NCI-H69 (cell line): Measurements from ENCODE around the gene BAIAP2.

Source experiments
- DNase-seq: peaks from one replicate; lab custom pipeline; 2025; lab: John Stamatoyannopoulos, UW

Gene BAIAP2

DNA sequence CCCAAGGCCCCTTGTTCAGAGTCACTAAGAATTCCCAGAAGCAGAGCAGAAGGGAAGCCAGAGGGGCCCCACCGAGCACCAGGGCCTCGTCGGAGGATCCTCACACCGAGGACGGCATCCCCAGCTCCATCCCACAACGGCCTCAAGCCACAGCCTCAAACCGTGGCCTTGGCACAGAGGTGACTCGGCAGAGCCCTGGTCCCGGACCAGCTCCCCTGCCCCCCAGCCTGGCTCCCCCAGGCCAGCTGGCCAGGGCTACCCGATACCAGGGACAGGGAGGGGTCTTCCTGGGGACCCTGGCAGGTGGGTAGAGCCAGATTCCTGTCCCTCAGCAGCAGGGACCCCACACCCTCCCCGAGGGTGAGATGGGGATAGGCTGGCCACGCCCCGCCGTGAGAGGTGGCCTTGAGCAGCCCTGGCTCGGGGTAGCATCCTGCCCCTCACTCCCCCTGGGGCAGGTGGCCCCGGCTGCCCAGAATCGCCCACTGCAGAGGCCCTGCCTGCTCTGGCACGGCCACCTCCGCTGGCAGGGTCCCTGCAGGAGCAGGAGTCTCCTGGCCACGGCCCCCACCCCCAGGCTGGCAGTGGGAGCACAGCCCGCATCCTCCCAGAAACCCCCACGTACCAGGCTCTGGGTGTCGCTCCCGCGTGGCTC lies 124.8 kb downstream of the BAIAP2 start:
- no peak for DNase-seq

DNA sequence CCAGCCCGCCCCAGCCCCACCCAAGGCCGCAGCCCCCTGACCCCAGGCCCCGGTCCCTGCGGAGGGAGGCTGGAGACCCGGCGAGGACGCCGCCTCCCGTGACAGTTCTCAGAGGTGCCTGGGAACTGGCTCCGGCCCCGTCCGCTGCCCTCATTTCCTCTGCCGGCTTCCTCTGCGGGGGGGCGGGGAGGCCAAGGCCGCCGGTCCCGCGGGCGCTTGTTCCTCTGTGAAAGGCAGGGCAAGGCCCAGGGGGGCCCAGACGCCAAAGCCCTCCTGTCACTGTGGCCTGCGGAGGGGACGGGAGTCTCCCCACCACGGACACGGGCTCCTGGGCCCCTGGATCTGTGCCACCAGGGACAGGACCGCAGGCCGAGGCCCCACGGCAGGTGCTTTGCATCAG lies 125.4 kb downstream of the BAIAP2 start:
- DNase-seq, result no peak

DNA sequence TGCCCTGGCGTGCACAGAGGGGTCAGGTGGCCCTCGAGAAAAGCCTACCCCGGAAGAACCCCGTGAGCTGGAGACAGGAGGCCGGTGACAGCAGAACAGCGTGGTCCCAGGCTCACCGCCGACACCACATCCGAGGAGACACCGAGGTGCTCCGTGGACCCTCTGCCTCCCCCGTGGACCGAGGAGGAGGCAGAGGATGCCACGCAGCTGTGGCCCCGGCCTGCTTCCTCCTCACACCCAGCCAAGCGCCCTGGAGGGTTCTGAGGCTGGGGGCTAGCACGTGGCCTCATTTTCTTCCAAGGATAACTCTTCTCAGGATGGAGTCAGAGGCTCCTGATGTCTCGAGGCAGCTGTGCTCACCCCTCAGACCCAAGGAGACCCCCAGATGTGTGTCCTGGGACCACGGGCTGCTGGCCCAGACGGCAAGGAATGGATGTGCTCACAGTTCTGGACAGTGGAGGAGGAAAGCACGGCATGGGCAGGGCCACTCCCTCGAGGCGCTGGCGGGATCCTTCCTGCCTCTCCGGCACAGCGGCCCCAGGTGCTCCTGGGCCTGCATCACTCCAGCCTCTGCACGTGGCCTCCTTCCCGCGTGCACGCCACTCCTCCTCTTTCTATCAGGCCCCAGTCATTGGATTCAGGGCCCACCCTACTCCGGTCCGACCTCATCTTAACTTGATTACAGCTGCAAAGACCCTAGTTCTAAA lies 125.9 kb downstream of the BAIAP2 start:
- DNase-seq, result no peak

DNA sequence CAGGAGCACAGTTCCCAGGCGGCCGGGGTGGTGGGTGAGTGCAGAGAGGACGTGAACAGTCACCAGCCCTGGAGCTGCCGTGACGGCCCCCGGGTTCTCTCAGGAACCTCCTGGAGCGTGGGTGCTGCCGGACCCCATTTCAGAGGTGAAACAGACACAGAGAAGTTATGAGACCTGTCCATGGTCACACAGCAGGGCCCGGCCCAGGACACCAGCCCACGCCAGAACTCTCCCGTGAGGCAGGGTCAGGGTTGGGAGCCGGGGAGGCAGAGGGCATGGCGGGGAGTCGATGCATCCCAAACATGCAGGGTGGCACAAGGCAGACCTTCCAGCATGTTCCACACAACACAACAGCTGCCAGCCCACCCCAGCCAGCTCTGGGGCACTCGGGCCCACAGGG lies 126.6 kb downstream of the BAIAP2 start:
- no peak for DNase-seq

DNA sequence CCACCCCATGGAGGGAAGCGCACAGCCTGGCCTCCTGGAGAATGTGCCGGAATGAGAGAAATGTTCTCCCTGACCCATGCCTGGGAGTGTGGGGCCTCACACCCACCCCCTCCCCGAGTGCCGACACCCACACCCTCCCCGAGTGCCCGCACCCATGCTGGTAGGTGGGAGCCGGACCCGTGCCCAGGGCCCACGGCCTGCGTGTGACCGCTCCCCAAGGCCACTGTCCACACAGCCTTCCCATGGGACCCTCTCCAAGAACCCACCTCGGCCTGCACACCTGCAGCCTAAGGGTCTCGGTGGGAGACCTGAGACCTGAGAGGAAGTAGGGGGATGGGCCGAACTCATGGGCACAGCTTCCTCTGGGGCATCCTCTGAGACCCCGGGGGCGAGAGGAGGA lies 127.0 kb downstream of the BAIAP2 start:
- DNase-seq, result no peak

DNA sequence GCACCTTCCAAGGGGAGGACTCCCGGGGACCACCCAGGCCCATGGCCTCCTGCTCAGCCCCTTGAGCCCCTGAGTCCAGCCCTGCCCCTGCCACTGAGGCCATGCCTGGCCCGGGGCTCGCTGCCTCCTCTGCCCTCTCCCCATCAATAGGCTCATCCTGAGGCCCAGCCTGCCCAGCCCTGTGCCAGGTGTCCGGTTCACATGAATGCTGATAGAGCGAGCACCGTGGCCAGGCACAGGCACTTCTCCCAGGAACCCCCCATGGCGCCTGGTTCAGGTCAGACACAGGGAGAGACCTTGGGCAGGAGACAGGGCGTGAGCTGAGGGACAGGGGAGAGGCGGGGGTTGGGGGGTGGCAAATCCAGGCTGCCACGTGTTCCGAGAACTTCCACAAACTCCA lies 127.5 kb downstream of the BAIAP2 start:
- no peak for DNase-seq

DNA sequence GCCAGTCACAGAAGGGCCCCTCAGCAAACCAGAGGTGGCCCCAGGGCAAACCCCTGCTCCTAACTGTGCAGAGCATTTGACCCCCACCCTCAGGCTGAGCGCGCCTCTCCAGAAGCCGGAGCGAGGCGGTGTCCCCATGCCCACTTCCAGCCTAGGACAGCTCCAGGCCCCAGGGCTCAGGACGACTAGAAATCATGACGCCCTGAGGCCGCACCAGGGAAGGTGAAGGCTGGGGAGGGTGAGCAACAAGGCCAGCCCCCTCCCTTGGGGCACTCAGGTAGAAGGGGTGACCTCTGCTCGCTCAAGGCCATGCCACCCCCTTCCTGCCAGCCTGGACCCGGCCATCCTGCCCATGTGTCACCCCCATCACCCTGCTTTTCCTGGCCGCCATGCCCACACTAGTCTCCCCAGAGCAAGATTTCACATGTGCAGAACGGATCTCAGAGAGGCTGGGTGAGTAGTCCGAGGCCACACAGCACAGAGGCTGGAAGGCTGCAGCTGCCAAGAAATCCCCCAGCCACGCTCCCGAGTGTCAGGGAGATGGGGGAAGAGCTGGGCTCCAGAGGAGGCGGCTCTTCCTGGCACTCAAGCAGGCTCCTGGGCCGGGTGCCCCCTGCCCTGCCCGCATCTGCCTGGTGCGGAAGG lies 128.2 kb downstream of the BAIAP2 start:
- no peak for DNase-seq

DNA sequence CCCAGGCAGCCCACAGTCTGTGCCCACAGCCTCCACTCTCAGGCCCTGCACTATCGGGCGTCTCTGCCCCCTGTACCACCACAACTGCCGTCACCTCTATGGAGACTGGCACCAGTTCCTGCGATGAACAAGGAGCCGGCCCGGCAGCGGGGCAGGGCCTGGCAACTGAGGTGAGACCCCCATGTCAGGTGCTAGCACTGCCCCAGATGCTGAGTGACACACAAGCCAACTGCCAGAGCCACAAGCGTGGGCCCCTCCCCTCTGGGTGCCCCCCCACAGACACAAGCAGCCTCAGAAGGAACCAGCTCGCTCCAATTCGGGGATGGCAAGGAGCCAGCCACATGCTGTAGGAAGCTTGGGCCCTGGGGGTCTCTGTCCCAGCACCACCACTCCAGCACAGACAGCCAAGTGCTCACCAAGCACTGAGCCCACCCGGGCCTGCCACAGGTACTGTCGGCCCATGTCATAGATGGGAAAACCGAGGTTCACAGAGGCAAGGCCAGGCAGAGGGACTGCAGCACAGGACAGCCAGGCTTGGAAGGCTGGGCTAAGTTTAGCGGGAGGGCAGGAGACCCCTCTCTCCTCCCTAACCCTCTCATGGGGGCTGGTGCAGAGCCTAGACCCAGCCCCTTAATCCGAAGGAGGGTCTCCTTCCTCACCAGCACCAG lies 128.9 kb downstream of the BAIAP2 start:
- no peak for DNase-seq

DNA sequence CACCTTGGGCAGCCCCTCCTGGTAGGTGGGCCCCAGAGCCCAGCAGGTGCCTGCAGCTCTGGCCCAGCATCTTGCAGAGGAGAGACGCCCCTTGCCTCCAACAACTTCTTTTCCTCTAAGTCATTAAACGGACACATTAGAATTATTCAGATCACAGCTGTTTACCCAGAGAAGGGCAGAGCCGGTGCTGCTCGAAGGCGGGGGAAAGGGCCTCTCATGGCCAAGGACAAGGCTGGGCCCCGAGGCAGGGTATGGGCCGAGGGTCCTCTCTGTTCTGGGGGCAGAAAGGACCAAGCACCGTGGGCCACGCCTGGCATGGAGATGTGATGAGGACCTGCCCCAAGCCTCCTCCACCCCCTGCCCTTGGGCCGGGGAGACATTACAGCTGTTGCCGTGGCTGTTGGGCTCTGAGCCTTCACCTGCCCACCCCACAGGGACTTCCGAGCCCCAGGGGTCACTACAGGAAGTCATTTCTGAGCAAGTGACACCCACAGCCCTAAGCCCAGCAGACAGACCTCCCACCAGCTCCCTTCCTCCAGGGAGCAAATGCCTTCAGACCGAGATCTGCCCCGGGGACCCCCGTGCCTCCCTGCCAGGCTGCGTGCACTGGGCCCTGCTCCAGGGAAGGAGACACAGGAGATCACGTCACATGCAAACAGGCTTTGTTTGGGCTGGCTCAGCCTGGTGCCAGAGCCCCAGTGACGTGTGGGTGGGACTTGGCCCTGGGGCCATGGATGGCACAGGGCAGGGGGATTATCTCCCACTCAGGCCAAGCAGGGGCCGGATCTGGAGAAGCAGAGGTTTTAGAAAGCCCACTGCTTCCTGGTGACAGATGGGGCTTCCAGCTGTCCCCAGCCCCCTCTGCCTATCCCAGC lies 129.7 kb downstream of the BAIAP2 start:
- peak; percentile 70 for DNase-seq

DNA sequence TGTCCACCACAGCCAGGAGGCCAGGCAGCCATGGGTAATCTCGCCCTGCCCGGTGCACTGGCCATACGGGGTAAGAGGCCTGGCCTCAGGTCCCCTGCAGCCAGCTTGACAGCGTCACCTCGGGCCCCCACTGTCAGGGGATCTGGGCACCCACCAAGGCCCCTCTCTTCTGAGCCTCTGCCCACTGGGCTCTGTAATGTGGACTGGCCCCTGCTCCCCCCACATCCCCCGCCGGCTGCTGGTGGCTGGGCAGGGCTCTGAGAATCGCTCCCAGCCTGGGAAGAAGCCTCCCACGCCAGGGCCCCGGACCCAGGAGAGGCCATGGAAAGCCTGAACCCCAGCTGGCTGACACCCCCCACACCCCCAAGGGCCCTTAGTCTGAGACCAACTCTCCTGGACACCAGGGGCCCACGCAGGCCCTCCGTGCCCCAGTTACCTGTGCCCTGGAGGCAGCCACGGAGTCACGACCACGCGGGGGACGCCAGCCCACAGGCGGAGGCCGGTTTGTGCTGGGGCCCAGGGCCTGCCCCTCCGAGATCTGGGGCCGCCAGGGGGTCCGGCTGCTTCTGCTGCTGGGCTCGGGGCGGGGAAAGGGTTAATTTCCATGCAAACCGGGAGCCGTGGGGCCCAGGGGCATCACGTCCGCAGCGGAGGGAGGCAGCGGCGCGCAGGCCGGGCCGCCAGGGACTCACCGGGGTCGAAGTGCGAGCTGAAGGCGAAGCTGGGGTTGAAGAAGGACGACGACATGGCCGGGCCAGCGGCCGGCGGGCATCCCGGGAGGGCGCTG lies 130.5 kb downstream of the BAIAP2 start, which contains the start of gene PVALEF:
PVALEF (plus strand) TSS at position 262 of the 787 bp plus-strand sequence. CDS start 15,720 bp downstream, outside the sequence.
- DNase-seq, result peak; percentile 72

DNA sequence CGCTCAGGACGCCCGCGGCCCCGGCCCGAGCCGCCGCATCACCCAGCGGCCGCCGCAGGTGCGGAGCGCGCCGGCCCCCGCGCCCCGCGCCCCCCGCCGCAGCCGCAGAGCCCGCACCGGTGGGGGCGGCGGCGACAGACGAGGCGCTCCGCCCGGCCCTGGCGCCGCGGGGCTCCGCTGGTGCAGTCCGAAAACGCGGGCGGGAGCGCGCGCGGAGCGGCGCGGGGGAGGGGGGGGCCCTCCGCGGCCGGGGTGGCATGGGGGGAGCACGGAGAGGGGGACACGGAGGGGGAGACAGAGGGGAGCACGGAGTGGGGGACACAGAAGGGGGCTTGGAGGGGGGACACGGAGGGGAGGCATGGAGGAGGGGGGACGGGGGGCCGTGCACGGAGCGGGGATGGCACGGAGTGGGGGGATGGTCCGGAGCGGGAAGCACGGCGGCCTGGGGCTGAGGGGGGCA lies 131.1 kb downstream of the BAIAP2 start, which contains the start of gene AATK:
AATK (minus strand) TSS at position 189 of the 460 bp plus-strand sequence. CDS start 229 bp downstream, outside the sequence.
- DNase-seq, result peak; percentile 72
